Measurements from ENCODE around the gene EBF3.

EBF3 gene

DNA sequence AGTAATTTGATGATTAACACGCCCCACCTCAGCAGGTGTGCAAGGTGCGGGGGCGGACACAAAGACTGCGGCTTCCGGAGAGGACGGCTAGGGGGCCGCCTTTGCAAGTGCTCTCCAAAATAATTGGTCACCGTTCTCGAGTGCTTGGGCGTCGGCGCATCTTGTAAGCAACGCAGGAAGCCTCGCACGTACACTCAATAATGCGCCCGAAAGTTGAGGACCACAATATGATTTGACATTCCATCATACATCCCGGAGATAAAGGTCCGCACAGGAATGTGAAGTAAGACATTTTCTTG lies 114.7 kb downstream of the EBF3 start:
- DNase-seq = no peak

- no peak for DNase-seq
These were observed 115.2 kb downstream of the EBF3 start for GRCh38 chr10:129848696-129849451.

- no peak for DNase-seq
These were observed 116.2 kb downstream of the EBF3 start for GRCh38 chr10:129847741-129848483.

- DNase-seq = no peak
These were observed 117.1 kb downstream of the EBF3 start for GRCh38 chr10:129846991-129847391.

- no peak for DNase-seq
These were observed 118.8 kb downstream of the EBF3 start for GRCh38 chr10:129845111-129845753.

DNA sequence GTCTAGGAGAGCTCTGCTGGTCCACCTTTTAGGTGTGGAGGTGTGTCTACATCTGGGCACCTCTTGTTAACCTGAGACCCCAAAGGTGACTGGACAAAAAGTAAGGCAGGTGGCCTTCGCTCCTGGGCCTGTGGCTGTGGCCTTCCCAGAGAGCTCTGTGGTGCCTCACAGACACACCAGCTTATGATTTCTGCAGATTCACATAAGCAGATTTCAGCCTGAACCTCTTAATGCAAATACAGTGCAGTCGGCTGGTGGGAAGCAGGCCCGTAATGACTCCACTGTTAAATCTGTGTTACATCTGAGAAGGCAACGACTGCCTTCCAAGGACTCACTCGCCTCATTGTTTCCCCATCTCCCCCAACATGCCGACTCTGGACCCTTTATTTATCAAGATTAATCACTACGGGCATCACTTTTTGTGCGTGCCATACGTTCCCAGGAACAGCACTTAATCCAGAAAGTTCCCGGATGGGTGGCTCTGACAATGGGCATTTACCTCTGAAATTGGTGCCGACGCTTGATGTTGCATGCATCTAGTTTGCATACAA lies 119.8 kb downstream of the EBF3 start:
- no peak for DNase-seq

DNA sequence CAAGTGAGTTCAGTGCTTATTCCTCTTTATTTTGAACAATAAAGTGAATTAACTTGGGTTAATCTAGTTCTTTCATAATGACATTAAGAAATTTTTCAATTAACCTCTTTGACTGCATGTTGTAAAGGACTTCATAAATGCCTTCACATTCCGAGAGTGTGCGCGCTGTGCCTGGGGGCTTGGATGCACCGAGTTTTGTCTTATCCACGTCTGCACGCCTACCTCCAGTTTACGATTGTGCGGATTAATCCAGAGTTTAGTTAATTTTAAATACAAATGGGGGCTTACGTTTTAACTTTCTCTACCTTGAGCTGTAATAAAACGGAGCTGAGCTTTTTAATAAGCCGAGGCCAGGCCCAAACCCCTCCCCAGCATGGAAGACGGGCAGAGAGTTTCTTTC lies 120.4 kb downstream of the EBF3 start:
- no peak for DNase-seq

GRCh38 chr10:129843131-129843541 lies 120.9 kb downstream of the EBF3 start:
- no peak for DNase-seq

GRCh38 chr10:129842031-129842430 lies 122.0 kb downstream of the EBF3 start:
- DNase-seq = no peak

DNA sequence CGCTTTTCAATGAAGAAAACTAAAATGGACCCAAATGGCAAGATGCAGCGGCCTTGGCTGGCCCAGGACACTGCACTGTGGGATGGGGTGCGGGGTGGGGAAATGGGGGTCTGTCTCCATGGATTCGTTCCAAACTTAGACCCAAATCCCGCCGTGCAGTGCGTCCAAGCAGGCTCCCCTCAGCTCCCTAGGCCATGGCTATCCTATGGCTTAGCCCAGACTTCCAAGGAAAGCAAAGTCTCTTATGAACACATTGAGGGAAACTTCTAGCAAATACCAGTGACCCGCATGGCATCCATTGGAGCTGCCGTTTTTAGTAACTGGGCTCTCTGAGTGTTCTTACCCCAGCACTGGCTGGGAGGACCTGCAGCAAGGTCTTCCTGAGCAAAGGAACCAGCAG lies 122.5 kb downstream of the EBF3 start:
- DNase-seq = no peak

DNA sequence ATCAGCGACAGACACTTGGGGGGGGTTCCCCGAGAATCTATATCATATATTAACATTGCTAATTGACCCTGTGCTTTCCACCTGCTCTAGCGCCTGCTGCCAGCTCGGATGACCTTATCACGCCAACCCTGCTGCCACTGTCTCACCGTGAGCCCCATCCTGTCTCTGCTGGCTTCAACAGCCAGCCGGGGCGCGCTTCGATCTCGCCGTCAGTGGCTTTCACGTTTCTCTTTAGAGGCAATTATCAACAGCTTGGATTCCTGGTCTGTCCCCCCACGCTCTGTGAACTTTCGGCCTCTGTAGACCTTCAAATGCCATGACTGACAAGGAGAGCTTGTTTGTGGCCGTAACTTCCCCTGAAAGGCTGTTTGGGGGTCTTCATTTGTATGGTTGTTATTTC lies 123.0 kb downstream of the EBF3 start:
- DNase-seq = no peak

DNA sequence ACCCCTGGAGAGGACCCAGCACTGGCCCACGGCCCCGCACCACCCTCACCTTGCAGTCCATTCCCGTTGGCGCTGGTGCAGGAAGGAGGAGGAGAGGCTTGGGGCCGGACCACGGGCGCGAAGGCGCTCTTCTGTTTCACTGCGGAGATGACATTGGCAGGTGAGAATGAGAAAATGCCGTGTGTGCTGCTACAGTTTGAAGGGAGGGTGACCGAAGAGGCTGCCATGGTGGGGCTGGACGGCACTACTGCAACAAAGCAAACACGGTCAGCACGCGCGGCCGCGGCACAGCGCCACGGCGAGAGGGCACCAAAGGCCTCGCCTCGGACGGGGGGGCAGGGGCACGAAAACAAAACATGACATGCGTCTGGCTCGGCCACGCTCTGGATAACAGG lies 123.9 kb downstream of the EBF3 start:
- DNase-seq = no peak

DNA sequence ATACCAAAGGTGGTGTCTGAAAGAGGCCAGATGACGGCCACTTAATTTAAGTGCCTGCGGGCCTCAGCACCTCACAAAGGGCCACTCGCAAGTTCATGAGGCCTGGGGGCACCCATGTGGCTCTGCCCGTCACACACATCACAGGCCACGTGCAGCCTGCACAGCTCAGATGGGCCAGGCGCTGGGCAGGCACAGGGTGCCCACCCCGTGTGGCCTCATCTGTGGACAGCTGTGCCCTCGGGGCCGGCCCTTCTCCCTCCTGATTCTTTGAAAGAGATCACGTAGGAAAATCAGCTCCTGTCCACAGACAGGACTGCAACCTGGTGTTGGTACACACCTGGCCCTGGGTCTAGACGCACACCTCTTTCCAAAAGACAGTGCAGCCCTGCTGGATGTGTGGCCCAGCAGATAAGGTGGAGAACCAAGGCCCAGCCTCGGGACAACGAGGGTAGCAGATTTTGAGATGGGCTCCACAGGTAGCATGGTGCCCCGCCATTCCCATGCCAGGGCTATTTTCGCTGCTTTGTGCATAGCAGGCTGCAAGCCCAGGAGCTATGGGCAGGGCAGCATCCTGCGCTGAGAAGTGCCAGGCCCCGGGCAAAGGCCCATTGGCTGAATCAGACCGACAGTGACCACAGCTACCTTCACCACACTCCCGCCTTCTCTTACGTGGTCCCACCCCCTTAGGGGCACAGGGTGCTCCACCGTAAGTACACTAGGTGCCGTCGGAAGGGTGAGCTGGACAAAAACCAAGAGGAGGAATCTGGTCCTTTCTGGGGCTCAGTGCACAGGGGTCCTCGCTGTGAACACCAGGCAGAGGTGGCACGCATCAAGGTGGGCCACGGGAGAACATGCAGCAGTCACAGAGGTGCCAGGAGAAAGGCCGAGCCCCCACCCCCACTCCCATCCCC lies 124.5 kb downstream of the EBF3 start:
- no peak for DNase-seq

- DNase-seq = no peak
These were observed 125.3 kb downstream of the EBF3 start for GRCh38 chr10:129838794-129839193.

GRCh38 chr10:129837909-129838582 lies 126.0 kb downstream of the EBF3 start:
- DNase-seq = no peak

GRCh38 chr10:129836253-129836652 lies 127.8 kb downstream of the EBF3 start:
- no peak for DNase-seq

DNA sequence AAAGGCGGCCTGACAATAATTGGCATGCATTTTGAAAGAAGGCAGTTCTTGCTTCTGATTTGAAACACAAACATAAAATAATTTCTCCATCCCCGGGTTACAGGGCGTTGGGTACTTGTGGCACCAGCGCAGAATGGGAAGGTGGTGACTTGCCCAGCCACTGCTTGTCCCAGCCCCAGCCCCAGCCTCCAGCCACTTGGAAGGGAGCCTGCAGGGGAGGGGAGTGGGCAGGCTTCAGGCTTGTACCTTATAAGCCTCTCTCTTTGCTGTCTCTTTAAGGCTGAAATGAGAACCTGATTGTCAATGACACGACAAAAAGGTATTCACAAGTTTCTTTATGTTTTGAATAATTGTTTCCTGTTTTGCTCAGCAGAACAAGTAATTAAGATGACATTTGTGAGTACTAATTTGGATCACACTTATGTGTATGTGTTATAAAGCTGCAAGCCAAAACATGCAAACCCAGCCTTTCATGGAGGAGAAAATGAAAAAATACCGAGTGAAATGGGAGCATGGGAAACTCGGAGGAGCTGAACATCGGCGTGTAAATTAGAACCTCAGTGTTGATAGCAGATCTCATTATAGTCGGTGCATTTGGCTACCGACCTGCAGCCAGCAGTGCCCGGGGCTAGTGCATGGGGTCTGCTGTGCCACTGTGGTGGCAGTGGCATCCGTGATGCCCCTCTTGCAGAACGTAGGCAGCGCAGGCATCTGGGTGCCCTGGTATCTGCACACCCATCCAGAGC lies 129.9 kb downstream of the EBF3 start:
- no peak for DNase-seq

DNA sequence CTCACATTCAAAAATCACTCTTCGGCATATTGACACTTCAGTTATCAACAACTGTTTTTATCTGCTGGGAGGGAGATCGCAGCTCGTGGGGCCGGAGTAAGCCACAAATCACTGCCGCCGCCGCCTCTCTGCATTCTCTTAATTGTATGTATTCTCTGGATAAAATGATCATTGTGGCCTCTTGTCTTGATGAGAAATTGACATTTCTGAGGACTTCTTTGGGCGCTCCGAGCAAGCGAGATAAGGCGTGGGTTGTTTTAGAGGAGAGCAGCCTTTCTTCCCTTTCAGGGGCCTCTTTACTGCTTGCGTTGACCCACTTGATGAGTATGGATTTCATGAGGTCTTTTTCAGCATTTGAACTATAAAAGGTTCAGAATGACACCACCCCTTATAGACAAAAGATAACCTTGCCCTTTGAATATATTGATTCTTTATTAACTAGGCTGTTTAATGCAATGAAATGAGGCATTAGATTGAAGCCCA lies 130.6 kb downstream of the EBF3 start:
- DNase-seq = no peak

GRCh38 chr10:129832573-129833467 lies 131.3 kb downstream of the EBF3 start:
- no peak for DNase-seq

DNA sequence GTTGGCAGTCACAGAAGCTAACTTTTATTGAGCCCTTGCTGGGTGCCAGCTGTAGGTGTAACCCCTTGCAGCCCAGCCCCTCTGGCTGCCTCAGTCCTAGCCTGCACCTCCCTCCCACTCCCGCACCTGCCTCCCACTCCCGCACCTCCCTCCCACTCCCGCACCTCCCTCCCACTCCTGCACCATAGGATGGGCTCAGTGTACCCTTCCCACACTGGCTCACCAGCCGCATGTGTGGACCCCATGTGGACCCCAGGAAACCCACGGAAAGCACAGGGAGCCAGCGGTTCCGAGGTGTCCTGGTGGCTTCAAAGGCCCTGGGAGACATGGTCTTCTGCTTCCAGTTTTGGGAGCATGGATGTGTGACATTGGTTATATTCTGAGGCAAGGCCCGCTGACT lies 132.9 kb downstream of the EBF3 start:
- DNase-seq = no peak
